HUDEP-2 (cell line): ENCODE data around the gene LBHD2.
A peak's percentile ranks its signal among the peaks of the same experiment; 100 is the strongest.

ENCODE experiments used
- DNase-seq, 76 experiments: peaks; one replicate each; lab custom pipeline; 2025; ENCODE audit not compliant: unreplicated experiment in 76 of 76; lab: John Stamatoyannopoulos, UW

Gene LBHD2

GRCh38 chr14:103129301-103130016 is 45.4 kb downstream of the LBHD2 start:
- no peak for DNase-seq

GRCh38 chr14:103130017-103130764 is 46.2 kb downstream of the LBHD2 start:
- DNase-seq = no peak

GRCh38 chr14:103130965-103131364 is 47.0 kb downstream of the LBHD2 start:
- no peak for DNase-seq

- no peak for DNase-seq
Measured at GRCh38 chr14:103131580-103131979, 47.6 kb downstream of the LBHD2 start.

- DNase-seq = no peak
Measured at GRCh38 chr14:103132381-103133209, 48.6 kb downstream of the LBHD2 start.

GRCh38 chr14:103133210-103134140 is 49.5 kb downstream of the LBHD2 start:
- DNase-seq = no peak

GRCh38 chr14:103134405-103134804 is 50.4 kb downstream of the LBHD2 start:
- no peak for DNase-seq

- DNase-seq = no peak
Measured at GRCh38 chr14:103134919-103135318, 50.9 kb downstream of the LBHD2 start.

GRCh38 chr14:103135333-103136260 is 51.6 kb downstream of the LBHD2 start:
- DNase-seq = no peak

- peak in 1 of 76 experiments; percentile 17 for DNase-seq
Measured at GRCh38 chr14:103136388-103137271, 52.6 kb downstream of the LBHD2 start.

GRCh38 chr14:103137689-103138300 is 53.8 kb downstream of the LBHD2 start:
- no peak for DNase-seq

GRCh38 chr14:103138301-103139131 is 54.5 kb downstream of the LBHD2 start:
- DNase-seq = no peak

- DNase-seq = no peak
Measured at GRCh38 chr14:103139132-103140025, 55.4 kb downstream of the LBHD2 start.
